ENCODE measurements around the gene PSMB8.
"Not testable (repeated sequence)": the region's sequence is repeated elsewhere in the genome, so short reads cannot be mapped to it uniquely, and the experiment has no call there.

Gene PSMB8

GRCh38 chr6:32876603-32877002 lies 32.8 kb upstream of the PSMB8 start:
- no peak overlapping the region for H3K4me3 ChIP-seq (ENCODE audit: low read depth, low read length)
- no peak overlapping the region for H3K9ac ChIP-seq (ENCODE audit: low read depth, low read length)
- H3K27me3 ChIP-seq (ENCODE audit: control insufficient read depth, insufficient read depth, low read length), result no peaks in the 10 kb centered on the region
- H3K36me3 ChIP-seq (ENCODE audit: control insufficient read depth, insufficient read depth, low read length), result no peaks in the 10 kb centered on the region
- H3K27ac ChIP-seq (ENCODE audit: low read depth, low read length), result no peak overlapping the region
- H3K9me3 ChIP-seq (ENCODE audit: control insufficient read depth, insufficient read depth, low read length), result no peaks in the 10 kb centered on the region
- no peaks in the 10 kb centered on the region for H3K4me1 ChIP-seq (ENCODE audit: control insufficient read depth, insufficient read depth, low read length)

DNA sequence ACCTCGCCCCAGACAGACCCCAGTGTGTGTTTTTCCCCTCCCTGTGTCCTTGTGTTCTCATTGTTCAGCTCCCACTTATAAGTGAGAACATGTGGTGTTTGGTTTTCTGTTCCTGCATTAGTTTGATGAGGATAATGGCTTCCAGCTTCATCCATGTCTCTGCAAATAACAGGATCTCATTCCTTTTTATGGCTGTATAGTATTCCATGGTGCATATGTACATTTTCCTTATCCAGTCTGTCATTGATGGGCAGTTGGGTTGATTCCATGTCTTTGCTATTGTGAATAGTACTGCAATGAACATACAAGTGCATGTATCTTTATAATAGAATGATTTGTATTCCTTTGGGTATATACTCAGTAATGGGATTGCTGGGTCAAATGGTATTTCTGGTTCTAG lies 30.1 kb upstream of the PSMB8 start:
- not testable (repeated sequence) for H3K9me3 ChIP-seq (ENCODE audit: control insufficient read depth, insufficient read depth, low read length); H3K9ac ChIP-seq (ENCODE audit: low read depth, low read length); H3K4me1 ChIP-seq (ENCODE audit: control insufficient read depth, insufficient read depth, low read length); H3K27me3 ChIP-seq (ENCODE audit: control insufficient read depth, insufficient read depth, low read length); H3K27ac ChIP-seq (ENCODE audit: low read depth, low read length); H3K36me3 ChIP-seq (ENCODE audit: control insufficient read depth, insufficient read depth, low read length); H3K4me3 ChIP-seq (ENCODE audit: low read depth, low read length)

- Histone ChIP-seq H3K36me3 (ENCODE audit: control insufficient read depth, insufficient read depth, low read length) (no peaks in the 10 kb centered on the region), H3K27me3 (ENCODE audit: control insufficient read depth, insufficient read depth, low read length) (no peaks in the 10 kb centered on the region; the same call in 1 of the 2 replicates), H3K9me3 (ENCODE audit: control insufficient read depth, insufficient read depth, low read length) (no peaks in the 10 kb centered on the region), H3K4me3 (ENCODE audit: low read depth, low read length) (no peak overlapping the region), H3K9ac (ENCODE audit: low read depth, low read length) (no peak overlapping the region), H3K4me1 (ENCODE audit: control insufficient read depth, insufficient read depth, low read length) (no peaks in the 10 kb centered on the region), H3K27ac (ENCODE audit: low read depth, low read length) (no peak overlapping the region)
Measured at GRCh38 chr6:32868257-32868788, 24.5 kb upstream of the PSMB8 start.

GRCh38 chr6:32867554-32868256 lies 23.9 kb upstream of the PSMB8 start:
- Histone ChIP-seq H3K27ac (ENCODE audit: low read depth, low read length) (no peak overlapping the region), H3K9ac (ENCODE audit: low read depth, low read length) (no peak overlapping the region), H3K36me3 (ENCODE audit: control insufficient read depth, insufficient read depth, low read length) (no peaks in the 10 kb centered on the region), H3K4me1 (ENCODE audit: control insufficient read depth, insufficient read depth, low read length) (no peaks in the 10 kb centered on the region), H3K4me3 (ENCODE audit: low read depth, low read length) (no peak overlapping the region), H3K27me3 (ENCODE audit: control insufficient read depth, insufficient read depth, low read length) (no peaks in the 10 kb centered on the region; the same call in 1 of the 2 replicates), H3K9me3 (ENCODE audit: control insufficient read depth, insufficient read depth, low read length) (no peaks in the 10 kb centered on the region)

DNA sequence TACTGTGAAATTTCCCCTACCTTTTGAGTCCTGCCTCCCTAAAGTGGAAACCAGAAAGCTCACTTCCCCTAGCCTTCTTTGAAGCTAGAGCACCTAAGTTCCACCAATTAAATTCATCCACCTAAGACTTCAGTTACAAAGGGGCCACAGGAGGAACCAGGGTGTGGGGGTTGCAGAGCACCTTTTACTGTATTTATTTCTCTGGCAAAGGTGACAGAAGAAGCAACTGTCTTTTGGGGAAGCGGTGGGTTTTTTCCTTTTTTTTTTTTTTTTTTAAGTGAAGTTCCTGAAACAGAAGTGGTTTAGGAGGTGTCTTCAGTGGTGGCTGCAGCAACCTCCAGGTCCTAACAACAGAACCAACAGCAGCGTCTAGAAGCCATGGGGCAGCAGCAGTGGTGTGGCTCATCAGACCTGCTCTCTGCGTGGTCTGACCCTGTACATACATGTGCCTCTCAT lies 23.2 kb upstream of the PSMB8 start:
- Histone ChIP-seq H3K9me3 (ENCODE audit: control insufficient read depth, insufficient read depth, low read length) (no peaks in the 10 kb centered on the region), H3K4me1 (ENCODE audit: control insufficient read depth, insufficient read depth, low read length) (no peaks in the 10 kb centered on the region), H3K27me3 (ENCODE audit: control insufficient read depth, insufficient read depth, low read length) (no peaks in the 10 kb centered on the region; the same call in 1 of the 2 replicates), H3K4me3 (ENCODE audit: low read depth, low read length) (no peak overlapping the region), H3K36me3 (ENCODE audit: control insufficient read depth, insufficient read depth, low read length) (no peaks in the 10 kb centered on the region), H3K27ac (ENCODE audit: low read depth, low read length) (no peak overlapping the region), H3K9ac (ENCODE audit: low read depth, low read length) (no peak overlapping the region)

GRCh38 chr6:32865724-32866443 lies 22.0 kb upstream of the PSMB8 start:
- Histone ChIP-seq H3K27me3 (ENCODE audit: control insufficient read depth, insufficient read depth, low read length) (no peaks in the 10 kb centered on the region; the same call in 1 of the 2 replicates), H3K36me3 (ENCODE audit: control insufficient read depth, insufficient read depth, low read length) (no peaks in the 10 kb centered on the region), H3K4me1 (ENCODE audit: control insufficient read depth, insufficient read depth, low read length) (peaks cover 10% of the 10 kb centered on the region), H3K9me3 (ENCODE audit: control insufficient read depth, insufficient read depth, low read length) (no peaks in the 10 kb centered on the region), H3K27ac (ENCODE audit: low read depth, low read length) (no peak overlapping the region), H3K4me3 (ENCODE audit: low read depth, low read length) (no peak overlapping the region), H3K9ac (ENCODE audit: low read depth, low read length) (no peak overlapping the region)

- peaks cover 14% of the 10 kb centered on the region for H3K4me1 ChIP-seq (ENCODE audit: control insufficient read depth, insufficient read depth, low read length)
- no peak overlapping the region for H3K4me3 ChIP-seq (ENCODE audit: low read depth, low read length)
- no peak overlapping the region for H3K27ac ChIP-seq (ENCODE audit: low read depth, low read length)
- no peak overlapping the region for H3K9ac ChIP-seq (ENCODE audit: low read depth, low read length)
- no peaks in the 10 kb centered on the region for H3K9me3 ChIP-seq (ENCODE audit: control insufficient read depth, insufficient read depth, low read length)
- H3K36me3 ChIP-seq (ENCODE audit: control insufficient read depth, insufficient read depth, low read length), result no peaks in the 10 kb centered on the region
- no peaks in the 10 kb centered on the region; the same call in 1 of the 2 replicates for H3K27me3 ChIP-seq (ENCODE audit: control insufficient read depth, insufficient read depth, low read length)
Measured at GRCh38 chr6:32862725-32863124, 18.9 kb upstream of the PSMB8 start.

- no peak overlapping the region for H3K4me3 ChIP-seq (ENCODE audit: low read depth, low read length)
- peaks cover 14% of the 10 kb centered on the region for H3K4me1 ChIP-seq (ENCODE audit: control insufficient read depth, insufficient read depth, low read length)
- peaks cover 12% of the 10 kb centered on the region for H3K27me3 ChIP-seq (ENCODE audit: control insufficient read depth, insufficient read depth, low read length)
- H3K36me3 ChIP-seq (ENCODE audit: control insufficient read depth, insufficient read depth, low read length), result no peaks in the 10 kb centered on the region
- H3K27ac ChIP-seq (ENCODE audit: low read depth, low read length), result peak overlapping the region; percentile 32
- no peak overlapping the region for H3K9ac ChIP-seq (ENCODE audit: low read depth, low read length)
- H3K9me3 ChIP-seq (ENCODE audit: control insufficient read depth, insufficient read depth, low read length), result no peaks in the 10 kb centered on the region
Measured at GRCh38 chr6:32860674-32861073, 16.8 kb upstream of the PSMB8 start.

DNA sequence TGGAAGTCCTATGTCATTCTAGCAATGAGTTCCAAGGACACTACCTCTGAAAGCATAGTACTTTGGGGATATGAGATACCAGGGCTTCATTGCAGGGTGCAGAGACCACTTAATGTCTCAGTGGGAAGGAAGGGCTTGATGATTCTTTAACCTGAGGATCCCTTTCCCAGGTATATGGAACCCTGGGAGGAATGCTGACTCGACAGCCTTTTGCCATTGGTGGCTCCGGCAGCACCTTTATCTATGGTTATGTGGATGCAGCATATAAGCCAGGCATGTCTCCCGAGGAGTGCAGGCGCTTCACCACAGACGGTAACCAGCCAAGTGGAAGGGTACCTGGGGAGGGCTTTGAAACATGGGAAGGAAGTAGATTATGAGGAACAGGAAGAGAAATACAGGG lies 14.3 kb upstream of the PSMB8 start:
- Histone ChIP-seq H3K27me3 (ENCODE audit: control insufficient read depth, insufficient read depth, low read length) (peaks cover 28% of the 10 kb centered on the region), H3K27ac (ENCODE audit: low read depth, low read length) (no peak overlapping the region), H3K4me1 (ENCODE audit: control insufficient read depth, insufficient read depth, low read length) (peaks cover 14% of the 10 kb centered on the region), H3K9ac (ENCODE audit: low read depth, low read length) (no peak overlapping the region), H3K9me3 (ENCODE audit: control insufficient read depth, insufficient read depth, low read length) (no peaks in the 10 kb centered on the region), H3K36me3 (ENCODE audit: control insufficient read depth, insufficient read depth, low read length) (no peaks in the 10 kb centered on the region), H3K4me3 (ENCODE audit: low read depth, low read length) (no peak overlapping the region)

- Histone ChIP-seq H3K9ac (ENCODE audit: low read depth, low read length) (no peak overlapping the region), H3K27me3 (ENCODE audit: control insufficient read depth, insufficient read depth, low read length) (peaks cover 36% of the 10 kb centered on the region), H3K4me3 (ENCODE audit: low read depth, low read length) (no peak overlapping the region), H3K36me3 (ENCODE audit: control insufficient read depth, insufficient read depth, low read length) (no peaks in the 10 kb centered on the region), H3K27ac (ENCODE audit: low read depth, low read length) (no peak overlapping the region), H3K4me1 (ENCODE audit: control insufficient read depth, insufficient read depth, low read length) (peaks cover 17% of the 10 kb centered on the region), H3K9me3 (ENCODE audit: control insufficient read depth, insufficient read depth, low read length) (no peaks in the 10 kb centered on the region)
Measured at GRCh38 chr6:32857156-32857891, 13.5 kb upstream of the PSMB8 start.

Measured in HUES48 (cell line).